Chondrocyte (in vitro differentiated cells): ENCODE data around the gene WDR90. TPM values are rescaled to one million over a fixed set of nuclear protein-coding genes. Genes with fewer than 3 reads are reported as not detected.
"Not testable (repeated sequence)": the region's sequence is repeated elsewhere in the genome, so short reads cannot be mapped to it uniquely, and the experiment has no call there.

Experiments
- DNase-seq: peaks from one replicate; pipeline ENCODE4 v3.0.0; 2021; ENCODE audit warnings: mixed read lengths, low spot score
- H3K27ac Mint-ChIP-seq: one replicate; pipeline ENCODE4 v1.8.0; 2021; ENCODE audit warnings: mild to moderate bottlenecking, moderate library complexity, mixed read lengths; ENCODE audit not compliant: unreplicated experiment
- H3K27me3 Mint-ChIP-seq: 2 replicates; pipeline ENCODE4 v1.8.0; 2021; ENCODE audit warnings: low read depth, mixed read lengths
- H3K36me3 Mint-ChIP-seq: 2 replicates; pipeline ENCODE4 v1.8.0; 2021; ENCODE audit warnings: low read depth, mixed read lengths
- H3K4me1 Mint-ChIP-seq: 2 replicates; pipeline ENCODE4 v1.8.0; 2021; ENCODE audit warnings: low read depth, mild to moderate bottlenecking, mixed read lengths
- H3K4me3 Mint-ChIP-seq: one replicate; pipeline ENCODE4 v1.8.0; 2021; ENCODE audit warnings: mild to moderate bottlenecking, moderate library complexity, mixed read lengths; ENCODE audit not compliant: unreplicated experiment
- H3K9me3 Mint-ChIP-seq: 2 replicates; pipeline ENCODE4 v1.8.0; 2021; ENCODE audit warnings: low read depth, mixed read lengths
- total RNA-seq: library from RNA; stranded (reverse); gene quantifications from 3 replicates; pipeline ENCODE4 v1.2.1, GENCODE V29; 2021
- TF ChIP-seq, protein P1 (sequence below): fragments of 200-600 bp; sonication (generic); IDR thresholded peaks from 2 replicates; pipeline ENCODE4 v1.5.0; 2021; ENCODE audit warnings: antibody characterized with exemption, mild to moderate bottlenecking, moderate library complexity

Gene WDR90
- total RNA-seq, 1 donor from 2014 or later, result 17.0 TPM

- no peak overlapping the region for H3K27ac Mint-ChIP-seq
- peaks cover 8% of the 10 kb centered on the region for H3K36me3 Mint-ChIP-seq
- H3K9me3 Mint-ChIP-seq, result no peaks in the 10 kb centered on the region
- H3K27me3 Mint-ChIP-seq, result no peaks in the 10 kb centered on the region
- H3K4me1 Mint-ChIP-seq, result peaks cover 43% of the 10 kb centered on the region
- TF ChIP-seq, protein P1, sequence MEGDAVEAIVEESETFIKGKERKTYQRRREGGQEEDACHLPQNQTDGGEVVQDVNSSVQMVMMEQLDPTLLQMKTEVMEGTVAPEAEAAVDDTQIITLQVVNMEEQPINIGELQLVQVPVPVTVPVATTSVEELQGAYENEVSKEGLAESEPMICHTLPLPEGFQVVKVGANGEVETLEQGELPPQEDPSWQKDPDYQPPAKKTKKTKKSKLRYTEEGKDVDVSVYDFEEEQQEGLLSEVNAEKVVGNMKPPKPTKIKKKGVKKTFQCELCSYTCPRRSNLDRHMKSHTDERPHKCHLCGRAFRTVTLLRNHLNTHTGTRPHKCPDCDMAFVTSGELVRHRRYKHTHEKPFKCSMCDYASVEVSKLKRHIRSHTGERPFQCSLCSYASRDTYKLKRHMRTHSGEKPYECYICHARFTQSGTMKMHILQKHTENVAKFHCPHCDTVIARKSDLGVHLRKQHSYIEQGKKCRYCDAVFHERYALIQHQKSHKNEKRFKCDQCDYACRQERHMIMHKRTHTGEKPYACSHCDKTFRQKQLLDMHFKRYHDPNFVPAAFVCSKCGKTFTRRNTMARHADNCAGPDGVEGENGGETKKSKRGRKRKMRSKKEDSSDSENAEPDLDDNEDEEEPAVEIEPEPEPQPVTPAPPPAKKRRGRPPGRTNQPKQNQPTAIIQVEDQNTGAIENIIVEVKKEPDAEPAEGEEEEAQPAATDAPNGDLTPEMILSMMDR, result no peak
- no peak for DNase-seq
- no peak overlapping the region for H3K4me3 Mint-ChIP-seq
These were observed 37.5 kb downstream of the WDR90 start for GRCh38 chr16:686459-687260.

- Mint-ChIP-seq H3K36me3 (peaks cover 4% of the 10 kb centered on the region), H3K4me3 (no peak overlapping the region), H3K27me3 (peaks cover 5% of the 10 kb centered on the region), H3K4me1 (peaks cover 35% of the 10 kb centered on the region), H3K27ac (no peak overlapping the region), H3K9me3 (no peaks in the 10 kb centered on the region)
- TF ChIP-seq, protein P1, result no peak
- no peak for DNase-seq
These were observed 38.3 kb downstream of the WDR90 start for GRCh38 chr16:687499-687898.

DNA sequence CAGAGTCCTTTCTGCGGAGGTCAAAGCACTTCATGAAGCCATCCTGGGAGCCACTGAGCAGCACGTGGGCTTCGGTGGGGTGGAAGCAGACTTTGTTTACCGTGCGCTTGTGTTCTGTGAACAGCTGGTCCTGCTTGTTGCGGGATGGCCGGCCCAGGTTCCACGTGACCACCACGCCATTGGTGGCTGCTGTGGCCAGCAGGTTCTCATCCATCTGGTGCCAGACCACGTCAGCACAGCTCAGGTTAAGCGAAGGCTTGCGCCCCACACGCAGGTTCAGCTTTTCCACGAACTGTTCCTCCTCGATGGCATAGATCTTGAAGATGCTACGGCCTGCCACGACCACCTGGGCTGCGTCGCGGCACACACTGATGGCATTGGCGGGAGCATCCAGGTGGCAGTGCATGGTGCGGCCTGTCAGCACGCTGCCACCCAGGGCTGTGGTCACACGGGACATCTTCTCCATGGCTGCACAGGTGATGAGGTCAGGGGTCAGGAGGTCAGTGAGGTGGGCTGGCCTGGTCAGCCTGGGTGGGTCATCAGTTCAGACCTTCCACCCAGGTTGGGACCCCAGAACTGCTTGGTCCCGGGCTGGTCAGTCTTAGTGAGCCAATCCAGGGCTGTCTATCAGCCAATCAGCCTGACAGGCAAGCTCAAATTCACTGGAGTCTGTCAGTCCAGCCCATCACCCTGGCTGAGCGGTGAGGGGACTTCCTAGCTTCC lies 40.2 kb downstream of the WDR90 start:
- Mint-ChIP-seq H3K27me3 (peaks cover 13% of the 10 kb centered on the region), H3K36me3 (peaks cover 4% of the 10 kb centered on the region), H3K4me3 (peak overlapping the region; percentile 87), H3K9me3 (no peaks in the 10 kb centered on the region), H3K27ac (peak overlapping the region; percentile 78), H3K4me1 (peaks cover 24% of the 10 kb centered on the region)
- no peak for DNase-seq
- TF ChIP-seq, protein P1, result no peak

DNA sequence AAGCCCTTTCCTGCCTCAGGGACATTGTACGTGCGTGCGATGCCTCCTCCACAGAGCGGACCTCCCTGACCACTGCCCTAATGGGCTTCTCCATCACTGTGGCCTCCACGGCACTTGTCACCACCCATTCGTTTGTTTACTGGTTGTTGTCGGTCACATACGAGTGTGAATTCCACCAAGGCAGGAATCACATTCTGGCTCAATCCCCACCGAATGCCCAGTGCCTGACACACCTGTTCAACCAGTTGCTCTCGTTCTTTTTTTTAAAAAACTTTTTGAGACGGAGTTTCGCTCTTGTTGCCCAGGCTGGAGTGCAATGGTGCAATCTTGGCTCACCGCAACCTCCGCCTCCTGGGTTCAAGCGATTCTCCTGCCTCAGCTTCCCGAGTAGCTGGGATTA lies 42.1 kb downstream of the WDR90 start:
- not testable (repeated sequence) for H3K9me3 Mint-ChIP-seq, DNase-seq, H3K36me3 Mint-ChIP-seq, H3K27ac Mint-ChIP-seq
- H3K4me1 Mint-ChIP-seq, result peaks cover 19% of the 10 kb centered on the region
- H3K4me3 Mint-ChIP-seq, result peak overlapping the region; percentile 87
- peaks cover 20% of the 10 kb centered on the region for H3K27me3 Mint-ChIP-seq

DNA sequence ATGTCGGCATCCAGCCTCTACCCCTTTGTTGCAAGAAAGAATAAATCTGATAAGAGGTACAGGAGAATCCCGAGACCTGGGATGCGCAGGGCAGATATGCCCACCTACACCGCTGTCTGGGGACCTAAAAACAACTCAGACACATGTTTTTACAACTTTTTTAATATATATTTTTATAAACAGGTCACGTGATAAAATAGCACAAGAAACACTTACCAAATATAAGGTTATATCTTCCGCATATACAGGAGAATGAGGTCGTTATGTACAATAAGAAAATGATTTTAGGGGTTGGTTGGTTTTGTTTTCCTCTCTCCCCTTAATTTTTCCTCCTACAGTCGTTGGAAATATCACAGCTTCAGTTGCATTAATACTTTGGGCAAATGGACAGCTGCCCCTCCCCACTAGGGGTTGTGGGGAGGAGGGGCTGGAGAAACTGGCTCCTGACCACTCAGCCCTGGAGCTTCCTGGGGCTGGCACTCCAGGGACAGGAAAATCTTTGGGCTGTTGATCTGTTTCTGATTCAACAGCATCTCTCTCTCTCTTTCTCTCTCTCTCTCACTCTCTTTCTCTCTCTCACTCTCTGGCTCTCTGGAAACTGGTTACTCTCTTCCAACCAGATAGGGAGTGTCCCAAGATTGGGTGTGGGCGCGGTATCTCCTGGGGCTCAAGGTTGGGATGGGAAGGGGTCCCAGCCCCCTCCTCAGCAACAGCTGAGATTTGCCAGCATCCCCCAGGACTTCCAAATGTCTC lies 43.4 kb downstream of the WDR90 start:
- H3K4me1 Mint-ChIP-seq, result peaks cover 19% of the 10 kb centered on the region
- peaks cover 1% of the 10 kb centered on the region for H3K36me3 Mint-ChIP-seq
- H3K27me3 Mint-ChIP-seq, result peaks cover 23% of the 10 kb centered on the region
- no peak overlapping the region for H3K4me3 Mint-ChIP-seq
- TF ChIP-seq, protein P1, result no peak
- H3K27ac Mint-ChIP-seq, result no peak overlapping the region
- no peaks in the 10 kb centered on the region for H3K9me3 Mint-ChIP-seq
- no peak for DNase-seq
